HG03095 (cell line): ENCODE measurements around the gene GRB10.

Source experiments
- ATAC-seq: cut with Tn5 transposase; IDR thresholded peaks from one replicate; pipeline ENCODE4 v1.9.1; 2021; ENCODE audit warnings: moderate library complexity; ENCODE audit not compliant: unreplicated experiment

GRB10 gene

GRCh38 chr7:50782375-50783208 is at the start of gene GRB10:
TSS of gene GRB10 (minus strand) at chr7:50782896. CDS start at chr7:50732322, 50,574 bp downstream.
- no peak for ATAC-seq

GRCh38 chr7:50828801-50829200 is 46.1 kb upstream of the GRB10 start:
- ATAC-seq = no peak

- no peak for ATAC-seq
Observed at GRCh38 chr7:50828116-50828515, 45.4 kb upstream of the GRB10 start.

GRCh38 chr7:50827281-50827680 is 44.6 kb upstream of the GRB10 start:
- ATAC-seq = no peak

GRCh38 chr7:50826371-50827172 is 43.9 kb upstream of the GRB10 start:
- ATAC-seq = no peak

GRCh38 chr7:50825465-50825864 is 42.8 kb upstream of the GRB10 start:
- no peak for ATAC-seq

- ATAC-seq = no peak
Observed at GRCh38 chr7:50824882-50825281, 42.2 kb upstream of the GRB10 start.

- no peak for ATAC-seq
Observed at GRCh38 chr7:50822706-50823105, 40.0 kb upstream of the GRB10 start.

- ATAC-seq = no peak
Observed at GRCh38 chr7:50822110-50822509, 39.4 kb upstream of the GRB10 start.

GRCh38 chr7:50821457-50822008 is 38.8 kb upstream of the GRB10 start:
- ATAC-seq = no peak

GRCh38 chr7:50818324-50818723 is 35.6 kb upstream of the GRB10 start:
- no peak for ATAC-seq

- ATAC-seq = no peak
Observed at GRCh38 chr7:50817561-50817960, 34.9 kb upstream of the GRB10 start.

GRCh38 chr7:50815138-50815537 is 32.4 kb upstream of the GRB10 start:
- ATAC-seq = no peak

- no peak for ATAC-seq
Observed at GRCh38 chr7:50814166-50814565, 31.5 kb upstream of the GRB10 start.

GRCh38 chr7:50812841-50813475 is 30.3 kb upstream of the GRB10 start:
- no peak for ATAC-seq

- ATAC-seq = no peak
Observed at GRCh38 chr7:50812094-50812493, 29.4 kb upstream of the GRB10 start.

GRCh38 chr7:50808282-50808888 is 25.7 kb upstream of the GRB10 start:
- ATAC-seq = no peak

- ATAC-seq = no peak
Observed at GRCh38 chr7:50807026-50807730, 24.5 kb upstream of the GRB10 start.

- ATAC-seq = no peak
Observed at GRCh38 chr7:50806143-50806542, 23.4 kb upstream of the GRB10 start.

GRCh38 chr7:50805447-50806125 is 22.9 kb upstream of the GRB10 start:
- no peak for ATAC-seq
